Measurements from ENCODE around the gene PCDHGA11. TPM values are rescaled to one million over a fixed set of nuclear protein-coding genes. Genes with fewer than 3 reads are reported as not detected.

Gene PCDHGA11
- total and polyA plus RNA-seq, 2 donors (not counting 3 experiments of a cell fraction or from before 2014, with no cell fraction given), result 8.0 to 11.5 TPM

- dilution Hi-C loops (cut with MboI; ENCODE audit: extremely low pct_ligation_motif_present, low sequenced_read_pairs), result no loop called here
- H3K9me1 ChIP-seq (replicated peaks; ENCODE audit: control insufficient read depth, extremely low read depth, insufficient read depth, low read length), result no peaks in the 10 kb centered on the region
- H3K27ac ChIP-seq (ENCODE audit: insufficient read depth, low read depth, low read length), result no peak overlapping the region
- H3K27me3 ChIP-seq (ENCODE audit: control insufficient read depth in 2 of 2, insufficient read depth in 2 of 2, low read length in 2 of 2), result peaks cover 32 to 82% of the 10 kb centered on the region in 2 experiments
- H3K79me2 ChIP-seq (ENCODE audit: control insufficient read depth, insufficient read depth, low read length), result no peaks in the 10 kb centered on the region
- DNase-seq (ENCODE audit: low read depth, low spot score), result no peak
- no peak overlapping the region for H3K4me3 ChIP-seq (replicated peaks in 1 of 3; ENCODE audit: insufficient read depth in 1 of 3, low read depth in 1 of 3, low read length in 3 of 3)
- H2AFZ ChIP-seq (ENCODE audit: low read depth, low read length), result no peak overlapping the region
- no peak overlapping the region for H3K4me2 ChIP-seq (ENCODE audit: insufficient read depth, low read length)
- no TSS peak for BruUV-seq (replicated peaks)
- FAIRE-seq, result no peak
- TF ChIP-seq GATA2 (IDR thresholded peaks at IDR 0.05; ENCODE audit: insufficient read depth, insufficient read length, low read depth, low read length) (no peak), EZH2 (IDR thresholded peaks at IDR 0.05; ENCODE audit: borderline replicate concordance, low read depth, low read length, severe bottlenecking) (no peak), CTCF (IDR thresholded peaks at IDR 0.05; ENCODE audit: extremely low read depth in 1 of 2, insufficient read depth in 1 of 2, low read depth in 1 of 2, low read length in 2 of 2) (no peak), POLR2A (IDR thresholded peaks at IDR 0.05; ENCODE audit: low read depth, low read length) (no peak), JUN (IDR thresholded peaks at IDR 0.05; ENCODE audit: borderline replicate concordance, insufficient read depth, insufficient read length, low read depth) (no peak), MAX (IDR thresholded peaks at IDR 0.05; ENCODE audit: insufficient read depth, insufficient read length) (no peak), FOS (IDR thresholded peaks at IDR 0.05; ENCODE audit: borderline replicate concordance, insufficient read depth, low read length) (no peak), POLR2AphosphoS5 (IDR thresholded peaks at IDR 0.05; ENCODE audit: insufficient read depth, low read depth, low read length) (no peak), MYC (IDR thresholded peaks at IDR 0.05; ENCODE audit: low read depth, low read length) (no peak)
- ChIA-PET POLR2A (no interaction called here), CTCF (interaction anchor here (1.0 to 3.5 kb wide), 10 partner anchors 9 to 192 kb away, joined by 3 to 57 read pairs (median 10); partner anchors contain the start of genes PCDHB14, PCDHGA10, PCDHGA11 and PCDHGA4)
- H3K36me3 ChIP-seq (ENCODE audit: control insufficient read depth in 2 of 2, extremely low read depth in 1 of 2, insufficient read depth in 2 of 2, low read length in 2 of 2), result no peaks in the 10 kb centered on the region
- H3K9me3 ChIP-seq (replicated peaks; ENCODE audit: control insufficient read depth, insufficient read depth, low read length), result no peaks in the 10 kb centered on the region
- intact Hi-C loops (cut with micrococcal nuclease), result loop anchor here (5.0 kb wide), 1 partner anchor 50 kb away; the partner anchor contains the start of gene PCDHGA11
- H4K20me1 ChIP-seq (replicated peaks; ENCODE audit: control insufficient read depth, extremely low read depth, insufficient read depth, low read length), result no peaks in the 10 kb centered on the region
- H3K4me1 ChIP-seq (ENCODE audit: control insufficient read depth, extremely low read depth, insufficient read depth, low read length), result no peaks in the 10 kb centered on the region
- no peak overlapping the region for H3K9ac ChIP-seq (replicated peaks; ENCODE audit: extremely low read depth, insufficient read depth, low read length)
Observed at GRCh38 chr5:141371572-141372475, 49.0 kb upstream of the PCDHGA11 start.

All from endothelial cell of umbilical vein (primary cell).